GM10266 (cell line): ENCODE data around the gene ITGB2.

ENCODE experiments used
- DNase-seq: peaks from one replicate; pipeline ENCODE4 v3.0.0; 2012; ENCODE audit errors: extremely low spot score
- TF ChIP-seq, protein P1 (sequence below): IDR thresholded peaks from 2 replicates; pipeline ENCODE4 v1.5.1; 2012; ENCODE audit warnings: mild to moderate bottlenecking, low read depth; ENCODE audit not compliant: control insufficient read depth, insufficient read depth; ENCODE audit errors: missing control alignments

ITGB2 gene

DNA sequence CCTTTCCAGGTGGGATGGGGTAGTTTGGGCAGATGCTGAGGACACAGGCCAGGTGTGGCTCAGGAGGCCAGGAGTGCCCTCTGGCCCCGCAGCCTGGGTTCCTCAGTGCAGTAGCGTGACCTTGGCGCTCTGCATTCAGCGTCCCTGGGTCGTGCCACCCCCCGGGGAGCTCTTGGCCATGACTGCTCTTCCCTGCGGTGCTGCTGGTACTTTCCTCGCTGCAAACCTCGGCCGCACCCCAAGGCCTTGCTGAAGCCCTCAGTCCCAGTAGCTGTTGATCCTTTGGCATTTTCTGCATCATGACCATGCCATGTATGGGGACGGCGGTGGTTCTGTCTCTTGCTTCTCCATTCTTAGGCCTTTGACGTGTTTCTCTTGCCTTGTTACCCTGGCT, 32.9 kb upstream of the ITGB2 start:
- TF ChIP-seq, protein P1, sequence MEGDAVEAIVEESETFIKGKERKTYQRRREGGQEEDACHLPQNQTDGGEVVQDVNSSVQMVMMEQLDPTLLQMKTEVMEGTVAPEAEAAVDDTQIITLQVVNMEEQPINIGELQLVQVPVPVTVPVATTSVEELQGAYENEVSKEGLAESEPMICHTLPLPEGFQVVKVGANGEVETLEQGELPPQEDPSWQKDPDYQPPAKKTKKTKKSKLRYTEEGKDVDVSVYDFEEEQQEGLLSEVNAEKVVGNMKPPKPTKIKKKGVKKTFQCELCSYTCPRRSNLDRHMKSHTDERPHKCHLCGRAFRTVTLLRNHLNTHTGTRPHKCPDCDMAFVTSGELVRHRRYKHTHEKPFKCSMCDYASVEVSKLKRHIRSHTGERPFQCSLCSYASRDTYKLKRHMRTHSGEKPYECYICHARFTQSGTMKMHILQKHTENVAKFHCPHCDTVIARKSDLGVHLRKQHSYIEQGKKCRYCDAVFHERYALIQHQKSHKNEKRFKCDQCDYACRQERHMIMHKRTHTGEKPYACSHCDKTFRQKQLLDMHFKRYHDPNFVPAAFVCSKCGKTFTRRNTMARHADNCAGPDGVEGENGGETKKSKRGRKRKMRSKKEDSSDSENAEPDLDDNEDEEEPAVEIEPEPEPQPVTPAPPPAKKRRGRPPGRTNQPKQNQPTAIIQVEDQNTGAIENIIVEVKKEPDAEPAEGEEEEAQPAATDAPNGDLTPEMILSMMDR, result no peak
- DNase-seq, result no peak

GRCh38 chr21:44952929-44953627, 32.4 kb upstream of the ITGB2 start:
- no peak for DNase-seq
- TF ChIP-seq, protein P1, result no peak

- TF ChIP-seq, protein P1, result no peak
- DNase-seq, result no peak
Measured at GRCh38 chr21:44952116-44952928, 31.6 kb upstream of the ITGB2 start.

DNA sequence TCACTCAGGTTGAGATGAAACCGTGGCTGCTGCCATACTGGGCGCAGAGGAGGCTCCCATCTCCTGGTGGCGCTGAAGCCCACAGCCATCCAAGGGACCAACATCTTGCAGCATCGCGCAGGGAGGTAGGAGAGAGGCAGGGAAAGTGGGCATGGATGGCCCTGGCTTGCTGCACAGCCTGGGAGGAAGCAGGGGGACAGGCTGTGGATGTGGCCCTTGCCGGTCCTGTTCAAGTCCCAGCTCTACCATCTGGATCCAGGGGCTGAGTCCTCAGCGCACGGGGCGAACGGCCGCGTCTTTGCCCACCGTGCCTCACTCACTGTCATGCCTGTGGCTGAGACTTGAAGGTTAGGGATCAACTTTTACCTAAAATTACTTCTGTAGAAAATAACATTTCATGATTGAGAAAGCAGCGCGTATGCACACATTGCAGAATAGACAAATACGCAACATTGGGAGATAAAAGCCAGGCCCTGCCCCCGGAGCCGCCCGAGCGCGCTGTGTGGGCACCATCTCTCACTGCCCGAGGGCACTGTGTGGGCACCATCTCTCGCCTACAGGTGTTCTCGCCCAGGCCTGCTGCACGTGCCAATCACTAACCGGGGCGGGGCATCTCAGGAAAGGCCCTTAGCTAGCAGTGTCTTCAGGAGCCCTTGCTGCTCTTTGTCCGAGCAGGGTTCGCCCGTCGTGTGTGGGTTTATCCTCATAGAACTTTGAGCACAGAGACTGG, 30.7 kb upstream of the ITGB2 start:
- no peak for DNase-seq

GRCh38 chr21:44950351-44950750, 29.7 kb upstream of the ITGB2 start:
- no peak for DNase-seq
- TF ChIP-seq, protein P1, result no peak

More for the DNA sequence above, 30.7 kb upstream of the ITGB2 start:
- TF ChIP-seq, protein P1, result no peak

DNA sequence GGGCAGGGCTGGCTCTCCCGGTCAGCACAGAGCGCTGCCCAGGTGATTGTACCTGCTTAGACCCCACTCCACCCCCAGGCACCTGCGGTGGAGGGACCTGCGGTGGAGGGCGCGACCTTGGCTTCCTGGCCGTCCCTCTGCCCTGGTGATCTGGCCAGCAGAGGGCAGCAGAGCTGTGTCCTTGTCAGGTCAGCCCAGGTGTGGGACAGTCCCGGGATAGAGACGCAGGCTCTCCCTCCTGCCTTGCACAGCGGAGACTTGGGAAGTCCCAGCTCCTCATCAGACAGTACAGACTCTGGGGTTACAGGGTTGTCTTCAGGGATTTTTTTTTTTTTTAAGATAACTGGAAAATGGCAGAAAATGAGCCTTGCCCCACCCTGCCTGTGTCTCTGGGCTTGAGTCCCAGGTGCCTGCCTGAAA, 29.1 kb upstream of the ITGB2 start:
- peak; percentile 94 for DNase-seq
- TF ChIP-seq, protein P1, result peak; percentile 97
